GM10266 (cell line): ENCODE data around the gene KCNH5.

Experiments
- DNase-seq: peaks from one replicate; pipeline ENCODE4 v3.0.0; 2012; ENCODE audit errors: extremely low spot score
- TF ChIP-seq, protein P1 (sequence below): IDR thresholded peaks from 2 replicates; pipeline ENCODE4 v1.5.1; 2012; ENCODE audit warnings: mild to moderate bottlenecking, low read depth; ENCODE audit not compliant: control insufficient read depth, insufficient read depth; ENCODE audit errors: missing control alignments

KCNH5 gene

DNA sequence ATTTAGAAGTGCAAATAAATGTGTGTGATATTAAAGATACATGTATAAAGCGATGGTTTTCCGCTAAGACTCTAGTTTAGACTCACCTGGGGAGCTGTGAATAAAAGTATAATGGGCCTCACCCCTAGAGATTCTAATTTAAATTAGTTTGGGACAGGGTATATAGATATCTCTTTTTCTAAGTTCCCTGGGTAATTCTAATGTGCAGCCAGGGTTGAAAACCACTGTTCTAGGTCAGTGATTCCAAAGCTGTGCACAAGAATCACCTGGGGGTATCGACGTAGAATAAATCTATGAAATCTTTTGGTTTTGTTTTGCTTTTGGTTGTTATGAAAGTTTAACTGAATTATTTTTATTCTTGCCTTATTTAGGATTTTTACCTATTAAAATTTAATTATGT lies 302.1 kb downstream of the KCNH5 start:
- TF ChIP-seq, protein P1, sequence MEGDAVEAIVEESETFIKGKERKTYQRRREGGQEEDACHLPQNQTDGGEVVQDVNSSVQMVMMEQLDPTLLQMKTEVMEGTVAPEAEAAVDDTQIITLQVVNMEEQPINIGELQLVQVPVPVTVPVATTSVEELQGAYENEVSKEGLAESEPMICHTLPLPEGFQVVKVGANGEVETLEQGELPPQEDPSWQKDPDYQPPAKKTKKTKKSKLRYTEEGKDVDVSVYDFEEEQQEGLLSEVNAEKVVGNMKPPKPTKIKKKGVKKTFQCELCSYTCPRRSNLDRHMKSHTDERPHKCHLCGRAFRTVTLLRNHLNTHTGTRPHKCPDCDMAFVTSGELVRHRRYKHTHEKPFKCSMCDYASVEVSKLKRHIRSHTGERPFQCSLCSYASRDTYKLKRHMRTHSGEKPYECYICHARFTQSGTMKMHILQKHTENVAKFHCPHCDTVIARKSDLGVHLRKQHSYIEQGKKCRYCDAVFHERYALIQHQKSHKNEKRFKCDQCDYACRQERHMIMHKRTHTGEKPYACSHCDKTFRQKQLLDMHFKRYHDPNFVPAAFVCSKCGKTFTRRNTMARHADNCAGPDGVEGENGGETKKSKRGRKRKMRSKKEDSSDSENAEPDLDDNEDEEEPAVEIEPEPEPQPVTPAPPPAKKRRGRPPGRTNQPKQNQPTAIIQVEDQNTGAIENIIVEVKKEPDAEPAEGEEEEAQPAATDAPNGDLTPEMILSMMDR: no peak
- DNase-seq: no peak

GRCh38 chr14:62739647-62740046 lies 305.6 kb downstream of the KCNH5 start:
- TF ChIP-seq, protein P1: no peak
- DNase-seq: no peak

- DNase-seq: no peak
- TF ChIP-seq, protein P1: no peak
Observed at GRCh38 chr14:62736048-62737043, 308.9 kb downstream of the KCNH5 start.

DNA sequence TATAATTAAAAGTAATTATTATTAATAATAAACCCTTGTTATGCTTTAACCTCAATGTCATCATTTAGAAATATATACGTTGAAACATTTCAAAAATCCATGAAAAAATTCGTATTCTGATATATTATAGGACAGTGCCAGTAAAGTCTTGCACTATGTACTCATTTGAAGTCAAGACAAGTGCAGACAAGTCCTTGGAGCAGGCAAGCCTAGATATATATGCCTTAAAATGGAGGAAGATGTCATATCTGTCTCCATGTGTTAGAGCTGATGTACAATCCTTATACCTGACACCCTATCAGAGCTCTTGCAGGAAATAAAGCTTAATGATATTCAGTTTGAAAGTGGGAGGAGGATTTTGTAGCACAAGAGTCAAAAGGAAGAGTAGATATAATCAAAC lies 310.4 kb downstream of the KCNH5 start:
- no peak for DNase-seq
- TF ChIP-seq, protein P1: no peak

GRCh38 chr14:62722406-62722805 lies 322.9 kb downstream of the KCNH5 start:
- TF ChIP-seq, protein P1: no peak
- no peak for DNase-seq

DNA sequence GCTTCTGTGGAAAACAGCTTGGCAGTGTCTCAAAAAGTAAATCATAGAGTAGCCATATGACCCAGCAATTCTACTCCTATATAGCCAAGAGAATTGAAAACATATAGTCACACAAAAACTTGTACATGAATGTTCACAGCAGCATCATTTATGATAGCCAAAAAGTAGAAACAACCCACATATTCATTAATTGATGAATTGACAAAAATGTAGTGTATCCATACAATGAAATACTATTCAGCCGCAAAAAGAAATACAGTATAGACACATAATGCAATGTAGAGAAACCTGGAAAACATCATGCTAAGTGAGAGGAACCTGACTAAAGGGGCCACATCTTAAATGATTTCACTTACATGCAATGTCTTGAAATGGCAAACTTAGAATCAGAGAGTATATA lies 326.6 kb downstream of the KCNH5 start:
- DNase-seq: no peak
- TF ChIP-seq, protein P1: no peak

GRCh38 chr14:62711351-62712023 lies 333.8 kb downstream of the KCNH5 start:
- TF ChIP-seq, protein P1: no peak
- DNase-seq: no peak
